ENCODE results near the gene NR4A1.

The NR4A1 gene

DNA sequence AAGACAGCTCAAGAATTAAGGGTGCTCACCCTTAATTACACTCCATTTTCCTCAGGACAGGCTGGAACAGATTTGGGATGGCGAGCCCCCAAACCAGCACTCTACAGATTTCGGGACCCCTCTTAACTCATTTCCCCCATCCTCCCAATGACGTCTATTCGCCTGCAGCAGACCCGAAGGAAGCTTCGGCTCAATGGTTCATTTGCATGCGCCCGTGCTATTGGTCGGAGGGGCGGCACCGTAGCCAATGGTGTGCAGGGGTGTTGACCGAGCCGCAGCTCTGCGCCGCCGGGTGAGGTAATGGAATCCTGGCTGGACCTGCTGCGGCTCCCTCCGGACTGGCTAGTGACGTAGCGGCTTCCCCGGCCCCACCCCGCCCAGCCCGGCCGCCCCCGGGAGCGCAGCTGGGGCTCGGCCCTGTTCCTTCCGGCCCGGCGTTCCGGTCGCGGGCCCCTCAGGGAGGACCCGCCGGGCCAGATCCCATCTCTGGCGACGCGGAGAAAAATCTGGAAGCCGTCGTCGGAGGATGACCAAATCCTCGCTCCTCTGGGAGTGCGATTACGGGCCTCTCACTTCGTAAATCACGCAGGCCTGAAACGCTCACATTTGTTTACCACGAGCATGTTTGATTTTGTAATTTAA, 18.3 kb upstream of the NR4A1 start (continued):
- no peak for TF ChIP-seq ZNF362 (tag by site-specific recombination; IDR thresholded peaks at IDR 0.05)
- no peak for TF ChIP-seq INSM2 (tag by site-specific recombination; IDR thresholded peaks at IDR 0.05)
- TF ChIP-seq ZNF404 (tag by site-specific recombination; IDR thresholded peaks at IDR 0.05) = no peak
- peak; percentile 96 for TF ChIP-seq ZNF629 (tag by site-specific recombination; IDR thresholded peaks at IDR 0.05)
- TF ChIP-seq ZFP3 (tag by site-specific recombination; IDR thresholded peaks at IDR 0.05; ENCODE audit: low read depth) = no peak
- TF ChIP-seq ZNF530 (tag by site-specific recombination; IDR thresholded peaks at IDR 0.05; ENCODE audit: low read depth) = no peak
- TF ChIP-seq SP2 (tag by site-specific recombination; IDR thresholded peaks at IDR 0.05) = peak; percentile 85
- TF ChIP-seq ZNF140 (tag by site-specific recombination; IDR thresholded peaks at IDR 0.05) = no peak
- TF ChIP-seq SP3 (tag by site-specific recombination; IDR thresholded peaks at IDR 0.05) = peak; percentile 66
- TF ChIP-seq ZNF239 (tag by site-specific recombination; IDR thresholded peaks at IDR 0.05) = no peak
- no peak for TF ChIP-seq ZNF785 (tag by site-specific recombination; IDR thresholded peaks at IDR 0.05)
- TF ChIP-seq OVOL3 (tag by site-specific recombination; IDR thresholded peaks at IDR 0.05) = no peak
- TF ChIP-seq KLF9 (tag by site-specific recombination; IDR thresholded peaks at IDR 0.05; ENCODE audit: low read depth) = peak; percentile 37; the same call in 1 of the 2 replicates
- no peak for TF ChIP-seq ZNF350 (tag by site-specific recombination; IDR thresholded peaks at IDR 0.05)
- TF ChIP-seq, protein P1, sequence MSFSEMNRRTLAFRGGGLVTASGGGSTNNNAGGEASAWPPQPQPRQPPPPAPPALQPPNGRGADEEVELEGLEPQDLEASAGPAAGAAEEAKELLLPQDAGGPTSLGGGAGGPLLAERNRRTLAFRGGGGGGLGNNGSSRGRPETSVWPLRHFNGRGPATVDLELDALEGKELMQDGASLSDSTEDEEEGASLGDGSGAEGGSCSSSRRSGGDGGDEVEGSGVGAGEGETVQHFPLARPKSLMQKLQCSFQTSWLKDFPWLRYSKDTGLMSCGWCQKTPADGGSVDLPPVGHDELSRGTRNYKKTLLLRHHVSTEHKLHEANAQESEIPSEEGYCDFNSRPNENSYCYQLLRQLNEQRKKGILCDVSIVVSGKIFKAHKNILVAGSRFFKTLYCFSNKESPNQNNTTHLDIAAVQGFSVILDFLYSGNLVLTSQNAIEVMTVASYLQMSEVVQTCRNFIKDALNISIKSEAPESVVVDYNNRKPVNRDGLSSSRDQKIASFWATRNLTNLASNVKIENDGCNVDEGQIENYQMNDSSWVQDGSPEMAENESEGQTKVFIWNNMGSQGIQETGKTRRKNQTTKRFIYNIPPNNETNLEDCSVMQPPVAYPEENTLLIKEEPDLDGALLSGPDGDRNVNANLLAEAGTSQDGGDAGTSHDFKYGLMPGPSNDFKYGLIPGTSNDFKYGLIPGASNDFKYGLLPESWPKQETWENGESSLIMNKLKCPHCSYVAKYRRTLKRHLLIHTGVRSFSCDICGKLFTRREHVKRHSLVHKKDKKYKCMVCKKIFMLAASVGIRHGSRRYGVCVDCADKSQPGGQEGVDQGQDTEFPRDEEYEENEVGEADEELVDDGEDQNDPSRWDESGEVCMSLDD (tag by site-specific recombination; IDR thresholded peaks at IDR 0.05) = peak; percentile 60; the same call in 1 of the 2 replicates
- TF ChIP-seq ZNF514 (tag by site-specific recombination; IDR thresholded peaks at IDR 0.05) = no peak
- TF ChIP-seq ZBTB8A (tag by site-specific recombination; IDR thresholded peaks at IDR 0.05) = peak; percentile 39
- TF ChIP-seq ZNF776 (tag by site-specific recombination; IDR thresholded peaks at IDR 0.05; ENCODE audit: borderline replicate concordance) = no peak
- TF ChIP-seq MEIS1 (CRISPR knock-in tag; IDR thresholded peaks at IDR 0.05; ENCODE audit: borderline replicate concordance) = no peak
- no peak for TF ChIP-seq ZNF664 (tag by site-specific recombination; IDR thresholded peaks at IDR 0.05)
- TF ChIP-seq YY2 (tag by site-specific recombination; IDR thresholded peaks at IDR 0.05) = no peak
- no peak for TF ChIP-seq ZNF560 (tag by site-specific recombination; IDR thresholded peaks at IDR 0.05; ENCODE audit: borderline replicate concordance)
- TF ChIP-seq GLIS1 (tag by site-specific recombination; IDR thresholded peaks at IDR 0.05) = peak; percentile 90
- no peak for TF ChIP-seq ZNF16 (tag by site-specific recombination; IDR thresholded peaks at IDR 0.05; ENCODE audit: low read depth)
- TF ChIP-seq, protein P2, sequence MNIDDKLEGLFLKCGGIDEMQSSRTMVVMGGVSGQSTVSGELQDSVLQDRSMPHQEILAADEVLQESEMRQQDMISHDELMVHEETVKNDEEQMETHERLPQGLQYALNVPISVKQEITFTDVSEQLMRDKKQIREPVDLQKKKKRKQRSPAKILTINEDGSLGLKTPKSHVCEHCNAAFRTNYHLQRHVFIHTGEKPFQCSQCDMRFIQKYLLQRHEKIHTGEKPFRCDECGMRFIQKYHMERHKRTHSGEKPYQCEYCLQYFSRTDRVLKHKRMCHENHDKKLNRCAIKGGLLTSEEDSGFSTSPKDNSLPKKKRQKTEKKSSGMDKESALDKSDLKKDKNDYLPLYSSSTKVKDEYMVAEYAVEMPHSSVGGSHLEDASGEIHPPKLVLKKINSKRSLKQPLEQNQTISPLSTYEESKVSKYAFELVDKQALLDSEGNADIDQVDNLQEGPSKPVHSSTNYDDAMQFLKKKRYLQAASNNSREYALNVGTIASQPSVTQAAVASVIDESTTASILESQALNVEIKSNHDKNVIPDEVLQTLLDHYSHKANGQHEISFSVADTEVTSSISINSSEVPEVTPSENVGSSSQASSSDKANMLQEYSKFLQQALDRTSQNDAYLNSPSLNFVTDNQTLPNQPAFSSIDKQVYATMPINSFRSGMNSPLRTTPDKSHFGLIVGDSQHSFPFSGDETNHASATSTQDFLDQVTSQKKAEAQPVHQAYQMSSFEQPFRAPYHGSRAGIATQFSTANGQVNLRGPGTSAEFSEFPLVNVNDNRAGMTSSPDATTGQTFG (tag by site-specific recombination; IDR thresholded peaks at IDR 0.05; ENCODE audit: borderline replicate concordance) = no peak
- TF ChIP-seq ZNF169 (tag by site-specific recombination; IDR thresholded peaks at IDR 0.05) = no peak
- TF ChIP-seq ZNF335 (tag by site-specific recombination; conservative IDR thresholded peaks at IDR 0.05) = peak; percentile 73
- no peak for TF ChIP-seq HOXA7 (CRISPR knock-in tag; IDR thresholded peaks at IDR 0.05; ENCODE audit: borderline replicate concordance)
- TF ChIP-seq ZNF311 (tag by site-specific recombination; IDR thresholded peaks at IDR 0.05; ENCODE audit: borderline replicate concordance) = no peak
- no peak for TF ChIP-seq ZBTB7A (tag by site-specific recombination; IDR thresholded peaks at IDR 0.05; ENCODE audit: low read depth)
- no peak for TF ChIP-seq ZNF843 (tag by site-specific recombination; IDR thresholded peaks at IDR 0.05)
- no peak for TF ChIP-seq HOXC10 (CRISPR knock-in tag; IDR thresholded peaks at IDR 0.05)
- TF ChIP-seq ZNF610 (tag by site-specific recombination; IDR thresholded peaks at IDR 0.05; ENCODE audit: borderline replicate concordance) = no peak
- peak; percentile 14; the same call in 1 of the 2 replicates for TF ChIP-seq ZNF501 (tag by site-specific recombination; IDR thresholded peaks at IDR 0.05)
- no peak for TF ChIP-seq ZNF558 (tag by site-specific recombination; IDR thresholded peaks at IDR 0.05)
